Prostate gland (tissue), 2 donors: Measurements from ENCODE around the gene FAM131B. TPM values are rescaled to one million over a fixed set of nuclear protein-coding genes. Genes with fewer than 3 reads are reported as not detected.

Source experiments
- DNase-seq: peaks from one replicate; pipeline ENCODE4 v3.0.0-alpha.2; 2019; ENCODE audit warnings: low spot score
- H3K27ac ChIP-seq, 2 donors: fragments of 200-600 bp; sonication (generic); 2 replicates each; pipeline ENCODE4 v1.5.1; 2017 to 2019
- H3K27me3 ChIP-seq: fragments of 200-600 bp; sonication (generic); replicated peaks from 2 replicates; pipeline ENCODE4 v1.5.1; 2019; ENCODE audit not compliant: insufficient read depth
- H3K36me3 ChIP-seq, 2 donors: fragments of 200-600 bp; sonication (generic); 1 replicate in 1 of 2; 2 replicates in 1 of 2; pipeline versions ENCODE4 v1.5.1 to v1.8.1; 2017 to 2019
- H3K4me1 ChIP-seq: fragments of 200-600 bp; sonication (generic); replicated peaks from 2 replicates; pipeline ENCODE4 v1.5.1; 2019
- H3K4me3 ChIP-seq, 2 donors: fragments of 200-600 bp; sonication (generic); 2 replicates each; pipeline ENCODE4 v1.5.1; 2017 to 2019
- H3K9me3 ChIP-seq: fragments of 200-600 bp; sonication (generic); 2 replicates; pipeline ENCODE4 v1.5.1; 2017
- CTCF ChIP-seq, 4 experiments: fragments of 200-600 bp in 2 of 4; fragments of 450-650 bp in 2 of 4; sonication (generic) in 2 of 4; IDR thresholded peaks; 1 replicate in 3 of 4; 2 replicates in 1 of 4; pipeline ENCODE4 v1.5.1; 2016 to 2019; ENCODE audit warnings: antibody characterized with exemption in 4 of 4, mild to moderate bottlenecking in 2 of 4, moderate library complexity in 2 of 4
- POLR2A ChIP-seq: fragments of 450-650 bp; IDR thresholded peaks from one replicate; pipeline ENCODE4 v1.6.1; 2016; ENCODE audit warnings: antibody characterized with exemption, mild to moderate bottlenecking
- POLR2AphosphoS5 ChIP-seq: sonication (generic); formaldehyde crosslinking; IDR thresholded peaks from one replicate; pipeline ENCODE4 v1.6.1; 2017; ENCODE audit warnings: antibody characterized with exemption
- WGBS: methylation state at CpG from one replicate; pipeline ENCODE4 v1.1.5; 2018; 5-methylcytosine and 5-hydroxymethylcytosine counted together
- intact Hi-C: fragments of 100-400 bp; cut with DNase I; formaldehyde crosslinking; loops from one replicate; pipeline ENCODE4 v1.14.2; 2022
- microRNA-seq: library from miRNA; unstranded; fragments of <30 nt; microRNA quantifications from one replicate; pipeline ENCODE4, GENCODE V29; 2016
- small RNA-seq, 2 donors: library from RNA; depleted of rRNA; stranded (forward); fragments of <200 nt; gene quantifications; one replicate each; pipeline ENCODE3, GENCODE V24; 2016
- total RNA-seq, 2 donors: library from RNA; depleted of rRNA; stranded (reverse); fragments of >200 nt; gene quantifications; one replicate each; pipeline ENCODE4 v1.1.0, GENCODE V29; 2016

FAM131B gene
- total RNA-seq, 2 donors from 2014 or later = 0.32 to 1.2 TPM

GRCh38 chr7:143304938-143305337, 57.6 kb downstream of the FAM131B start:
- WGBS = 83% methylated on average over 6 of the region's 6 CpGs
- Histone ChIP-seq H3K36me3 (no peaks in the 10 kb centered on the region), H3K27ac (no peak overlapping the region), H3K4me3 (no peak overlapping the region), H3K27me3 (no peaks in the 10 kb centered on the region), H3K4me1 (peaks cover 10% of the 10 kb centered on the region), H3K9me3 (no peaks in the 10 kb centered on the region)
- no peak for DNase-seq
- TF ChIP-seq POLR2AphosphoS5 = no peak
- TF ChIP-seq POLR2A = no peak
- no peak for TF ChIP-seq CTCF (IDR thresholded peaks at IDR 0.05)
- intact Hi-C loops = loop anchor here (5.0 kb wide), 1 partner anchor 112 kb away; no protein-coding TSS in a partner anchor

- TF ChIP-seq POLR2A (no peak), POLR2AphosphoS5 (no peak), CTCF (IDR thresholded peaks at IDR 0.05) (no peak)
- no peaks in the 10 kb centered on the region for H3K9me3 ChIP-seq
- H3K4me1 ChIP-seq = peaks cover 10% of the 10 kb centered on the region
- H3K36me3 ChIP-seq = no peaks in the 10 kb centered on the region
- no peak for DNase-seq
- no peak overlapping the region for H3K27ac ChIP-seq
- WGBS = 92% methylated on average over 10 of the region's 10 CpGs
- intact Hi-C loops = loop anchor here (5.0 kb wide), 1 partner anchor 114 kb away; no protein-coding TSS in a partner anchor
- H3K4me3 ChIP-seq = no peak overlapping the region
- no peaks in the 10 kb centered on the region for H3K27me3 ChIP-seq
Observed at GRCh38 chr7:143303733-143304132, 58.8 kb downstream of the FAM131B start.

Small RNA genes lying within 50 kb of the gene (microRNA-seq; reads per million reads assigned to microRNA genes)
- 1.1 reads per million, percentile 11 among the genes with 10 or more reads in this experiment for gene MIR6892

Small RNA genes lying within 50 kb of the gene (small RNA-seq; reads per million reads assigned to genes)
- 0.37 to 0.70 reads per million in 2 donors for gene MIR6892

Other genes starting within 250 kb of the FAM131B start
- 10 to 100 TPM in 1 of 2 donors, 1 to 10 TPM in 1; 2.2 to 98.2 TPM for gene PIP, start 230.6 kb downstream of the FAM131B start, total RNA-seq
- not detected for gene TAS2R39, start 179.3 kb downstream of the FAM131B start, total RNA-seq
- gene TAS2R40, start 140.7 kb downstream of the FAM131B start, total RNA-seq = not detected
- gene GSTK1, start 99.3 kb downstream of the FAM131B start, total RNA-seq = 100 to 1,000 TPM; 134 to 153 TPM
- 1 to 10 TPM in 1 of 2 donors, under 1 TPM in 1; 0.51 to 7.7 TPM for gene TMEM139, start 77.8 kb downstream of the FAM131B start, total RNA-seq
- 10 to 100 TPM; 19.6 to 20.2 TPM for gene CASP2, start 74.4 kb downstream of the FAM131B start, total RNA-seq
- under 1 TPM in 1 of 2 donors, not detected in 1; 0.23 TPM for gene CLCN1, start 46.6 kb downstream of the FAM131B start, total RNA-seq
- 100 to 1,000 TPM in 1 of 2 donors, 10 to 100 TPM in 1; 55.8 to 256 TPM for gene ZYX, start 18.6 kb upstream of the FAM131B start, total RNA-seq
- gene EPHA1, start 46.1 kb upstream of the FAM131B start, total RNA-seq = 10 to 100 TPM; 10.5 to 15.7 TPM
- not detected for gene TAS2R60, start 80.7 kb upstream of the FAM131B start, total RNA-seq
- 1 to 10 TPM in 1 of 2 donors, not detected in 1; 2.7 TPM for gene TAS2R41, start 115.2 kb upstream of the FAM131B start, total RNA-seq
- gene CTAGE15, start 209.1 kb upstream of the FAM131B start, total RNA-seq = 1 to 10 TPM in 1 of 2 donors, not detected in 1; 1.6 TPM